Gastrocnemius medialis (tissue), 4 donors: Measurements from ENCODE around the gene SSR1.

ENCODE experiments used
- POLR2A ChIP-seq, 2 donors: fragments of 450-650 bp; IDR thresholded peaks; one replicate each; pipeline ENCODE4 v1.6.1; 2017; ENCODE audit warnings: antibody characterized with exemption in 2 of 2, mild to moderate bottlenecking in 2 of 2, moderate library complexity in 2 of 2
- TF ChIP-seq, protein P1 (sequence below), 5 experiments: fragments of 450-650 bp in 3 of 5; fragments of 200-600 bp in 2 of 5; sonication (generic) in 2 of 5; IDR thresholded peaks in 4 of 5; conservative IDR thresholded peaks in 1 of 5; 1 replicate in 4 of 5; 2 replicates in 1 of 5; pipeline ENCODE4 v1.5.1; 2016 to 2019; ENCODE audit warnings: antibody characterized with exemption in 5 of 5, mild to moderate bottlenecking in 3 of 5, moderate library complexity in 3 of 5

DNA sequence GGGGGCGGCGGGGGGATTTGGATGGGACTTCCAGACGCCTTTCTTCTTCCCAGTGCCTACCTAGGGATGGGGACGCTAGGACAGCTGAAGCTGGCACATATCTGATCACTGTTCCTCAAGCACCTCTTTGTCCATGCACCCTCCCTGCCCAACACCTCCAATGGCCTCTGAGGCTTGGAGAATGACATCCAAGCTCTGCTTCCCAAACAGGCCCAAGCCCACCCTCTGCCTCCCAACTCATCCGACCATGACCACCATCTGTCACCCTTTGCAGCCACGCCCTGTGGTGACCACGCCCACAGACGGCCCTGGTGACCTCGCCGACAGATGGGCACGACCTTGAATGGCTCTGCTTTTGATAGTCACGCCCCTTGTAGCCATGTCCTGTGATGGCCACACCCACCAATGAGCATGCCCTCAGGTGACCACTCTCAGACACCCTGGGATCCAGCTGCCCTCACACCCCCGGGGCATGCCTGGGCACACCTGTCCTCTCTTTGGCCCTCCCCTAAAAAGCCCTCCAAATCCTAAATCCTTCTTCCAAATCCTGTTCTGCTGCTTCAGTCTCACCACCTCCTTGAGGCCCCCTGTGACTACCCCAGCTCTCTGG lies 51.0 kb downstream of the SSR1 start:
- TF ChIP-seq, protein P1, sequence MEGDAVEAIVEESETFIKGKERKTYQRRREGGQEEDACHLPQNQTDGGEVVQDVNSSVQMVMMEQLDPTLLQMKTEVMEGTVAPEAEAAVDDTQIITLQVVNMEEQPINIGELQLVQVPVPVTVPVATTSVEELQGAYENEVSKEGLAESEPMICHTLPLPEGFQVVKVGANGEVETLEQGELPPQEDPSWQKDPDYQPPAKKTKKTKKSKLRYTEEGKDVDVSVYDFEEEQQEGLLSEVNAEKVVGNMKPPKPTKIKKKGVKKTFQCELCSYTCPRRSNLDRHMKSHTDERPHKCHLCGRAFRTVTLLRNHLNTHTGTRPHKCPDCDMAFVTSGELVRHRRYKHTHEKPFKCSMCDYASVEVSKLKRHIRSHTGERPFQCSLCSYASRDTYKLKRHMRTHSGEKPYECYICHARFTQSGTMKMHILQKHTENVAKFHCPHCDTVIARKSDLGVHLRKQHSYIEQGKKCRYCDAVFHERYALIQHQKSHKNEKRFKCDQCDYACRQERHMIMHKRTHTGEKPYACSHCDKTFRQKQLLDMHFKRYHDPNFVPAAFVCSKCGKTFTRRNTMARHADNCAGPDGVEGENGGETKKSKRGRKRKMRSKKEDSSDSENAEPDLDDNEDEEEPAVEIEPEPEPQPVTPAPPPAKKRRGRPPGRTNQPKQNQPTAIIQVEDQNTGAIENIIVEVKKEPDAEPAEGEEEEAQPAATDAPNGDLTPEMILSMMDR (IDR thresholded peaks at IDR 0.05 in 4 of 5, conservative IDR thresholded peaks at IDR 0.05 in 1 of 5), result no peak
- no peak for TF ChIP-seq POLR2A (IDR thresholded peaks at IDR 0.05)
